Islet of Langerhans (tissue), 1 donor: ENCODE data around the gene IL18R1.
"Not testable (repeated sequence)": the region's sequence is repeated elsewhere in the genome, so short reads cannot be mapped to it uniquely, and the experiment has no call there.

Source experiments
- FAIRE-seq: peaks from one replicate; lab custom pipeline; 2011; peaks lifted over from hg19 to GRCh38; lab: Jason Lieb, UNC

The IL18R1 gene, protein sequence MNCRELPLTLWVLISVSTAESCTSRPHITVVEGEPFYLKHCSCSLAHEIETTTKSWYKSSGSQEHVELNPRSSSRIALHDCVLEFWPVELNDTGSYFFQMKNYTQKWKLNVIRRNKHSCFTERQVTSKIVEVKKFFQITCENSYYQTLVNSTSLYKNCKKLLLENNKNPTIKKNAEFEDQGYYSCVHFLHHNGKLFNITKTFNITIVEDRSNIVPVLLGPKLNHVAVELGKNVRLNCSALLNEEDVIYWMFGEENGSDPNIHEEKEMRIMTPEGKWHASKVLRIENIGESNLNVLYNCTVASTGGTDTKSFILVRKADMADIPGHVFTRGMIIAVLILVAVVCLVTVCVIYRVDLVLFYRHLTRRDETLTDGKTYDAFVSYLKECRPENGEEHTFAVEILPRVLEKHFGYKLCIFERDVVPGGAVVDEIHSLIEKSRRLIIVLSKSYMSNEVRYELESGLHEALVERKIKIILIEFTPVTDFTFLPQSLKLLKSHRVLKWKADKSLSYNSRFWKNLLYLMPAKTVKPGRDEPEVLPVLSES

DNA sequence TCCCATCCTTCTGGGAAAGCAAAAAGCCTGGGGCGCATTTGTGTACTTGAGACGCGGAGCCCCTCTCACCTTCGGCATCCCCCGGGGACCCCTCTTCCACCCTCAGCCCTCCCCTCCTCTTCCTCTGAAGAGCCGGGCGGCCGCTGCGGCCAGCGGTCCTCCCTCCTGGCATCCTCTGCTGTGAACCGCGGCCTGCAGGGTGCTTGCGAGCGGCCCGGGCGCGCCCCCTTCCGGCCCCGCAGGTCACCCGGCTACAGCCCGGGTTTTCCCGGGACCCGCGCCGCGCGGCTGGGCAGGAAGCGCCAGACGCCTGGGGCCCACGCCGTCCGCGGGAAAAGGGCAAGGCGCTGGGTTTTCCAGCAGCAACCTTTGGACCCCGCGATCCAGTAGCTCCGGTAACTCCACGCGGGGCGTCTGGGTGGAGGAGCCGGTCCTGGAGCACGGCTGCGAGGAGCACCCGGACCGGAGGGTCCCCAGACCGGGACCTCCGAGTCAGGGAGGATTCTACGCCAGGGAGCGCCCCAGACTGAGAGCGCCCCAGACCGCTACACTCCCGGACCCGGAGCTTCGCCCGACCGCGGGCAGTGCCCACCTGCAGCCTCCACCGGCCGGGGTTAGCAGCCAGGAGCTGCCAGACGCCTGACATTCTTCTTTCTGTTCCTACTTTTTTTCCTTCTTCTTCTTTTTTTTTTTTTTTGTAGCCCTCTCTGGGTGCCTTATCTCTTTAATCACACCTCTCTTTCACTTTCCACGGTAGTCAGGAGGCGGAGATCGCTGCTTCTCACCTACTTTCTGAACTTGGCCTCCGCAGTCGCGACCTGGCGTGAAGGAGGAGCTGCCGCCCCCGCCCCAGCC is at the start of gene IL18R1:
IL18R1 (plus strand) TSS at position 271 of the 855 bp plus-strand sequence. CDS start 6,865 bp downstream, outside the sequence.
- no peak for FAIRE-seq

DNA sequence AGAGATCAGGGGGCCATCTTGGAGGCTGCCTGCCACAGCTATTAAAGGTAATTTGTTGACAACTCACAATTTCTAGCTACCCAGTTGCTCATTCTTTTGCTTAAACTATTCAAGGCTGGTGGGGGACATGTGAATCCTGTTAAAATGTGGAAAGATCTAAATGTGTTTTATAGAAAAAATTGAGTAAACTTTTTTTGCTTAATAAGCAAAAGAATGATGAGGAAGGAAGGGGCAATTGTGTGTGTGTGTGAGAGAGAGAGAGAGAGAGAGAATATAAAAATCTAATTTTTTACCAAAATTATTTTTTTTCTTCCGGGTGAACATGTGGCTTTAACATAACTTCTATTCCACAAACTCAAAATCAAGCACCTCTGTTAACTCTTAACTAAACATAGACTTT is 49.5 kb upstream of the IL18R1 start:
- no peak for FAIRE-seq

DNA sequence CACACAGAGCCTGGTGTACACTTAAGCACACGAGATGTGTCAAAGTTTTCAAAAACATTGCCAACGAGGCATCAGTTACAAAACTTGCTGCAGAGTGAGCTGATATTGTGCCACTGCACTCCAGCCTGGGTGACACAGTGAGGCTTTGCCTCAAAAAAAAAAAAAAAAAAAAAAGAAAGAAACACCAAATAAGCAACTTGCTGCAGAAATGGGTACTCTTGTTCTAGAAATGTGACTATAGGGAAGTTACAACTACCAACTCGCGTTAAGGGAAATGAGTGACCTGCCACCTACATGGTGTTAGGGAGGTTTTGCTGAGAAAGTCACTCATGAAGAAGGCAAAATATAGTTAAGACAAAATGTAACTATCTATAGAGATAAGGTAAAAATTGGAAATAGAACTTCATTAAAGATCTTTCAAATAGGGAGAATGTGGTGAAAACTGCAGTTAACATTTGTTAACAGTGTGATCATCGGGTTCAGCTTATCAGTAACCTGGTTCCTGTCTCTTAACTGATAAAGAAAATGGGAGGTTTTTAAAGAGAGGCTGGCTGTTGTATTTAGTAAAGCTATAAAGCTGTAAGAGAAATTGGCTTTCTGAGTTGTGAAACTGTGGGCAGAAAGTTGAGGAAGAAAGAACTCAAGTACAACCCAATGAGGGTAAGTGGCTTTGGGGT is 44.5 kb upstream of the IL18R1 start, which contains the start of gene IL1RL1:
IL1RL1 (plus strand) TSS at position 600 of the 677 bp plus-strand sequence. CDS start 26,702 bp downstream, outside the sequence.
- FAIRE-seq: no peak

DNA sequence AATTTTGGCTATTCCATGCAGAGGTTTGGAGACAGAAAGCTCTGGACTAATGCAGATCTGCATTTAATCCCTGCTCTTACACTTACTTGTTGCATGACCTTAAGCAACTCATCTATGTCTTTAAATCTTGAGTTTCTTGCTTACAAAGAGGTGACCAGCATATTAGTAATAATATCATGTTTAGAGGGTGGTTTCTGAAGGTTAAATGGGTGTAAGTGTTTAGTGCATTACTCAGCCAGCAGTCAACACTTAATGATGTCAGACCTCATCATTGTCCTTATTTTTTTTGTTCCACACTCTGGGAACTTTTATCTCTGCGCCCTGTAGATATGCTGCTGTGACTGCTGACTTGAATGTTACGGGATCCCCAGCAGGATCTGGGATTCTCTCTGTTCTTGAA is 42.6 kb upstream of the IL18R1 start:
- FAIRE-seq: no peak

DNA sequence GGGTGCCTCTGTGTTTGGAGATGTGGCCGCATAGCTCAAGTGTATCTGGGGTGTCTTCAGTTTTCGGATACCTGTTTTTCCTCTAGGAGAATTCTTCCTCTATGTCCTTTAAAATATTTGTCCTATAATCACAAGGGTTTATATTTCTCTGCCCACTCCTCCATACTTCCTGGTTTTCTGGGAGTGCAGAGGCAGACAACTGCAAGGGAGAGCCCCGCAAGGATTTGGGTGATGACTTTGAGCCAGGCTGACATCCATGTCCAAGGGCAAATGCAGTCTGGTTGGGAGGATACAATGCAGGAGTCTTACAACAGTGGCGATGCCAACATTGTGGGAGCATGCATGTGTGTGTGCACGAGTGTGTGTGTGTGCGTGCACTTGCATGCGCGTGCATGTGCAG is 42.1 kb upstream of the IL18R1 start:
- no peak for FAIRE-seq

DNA sequence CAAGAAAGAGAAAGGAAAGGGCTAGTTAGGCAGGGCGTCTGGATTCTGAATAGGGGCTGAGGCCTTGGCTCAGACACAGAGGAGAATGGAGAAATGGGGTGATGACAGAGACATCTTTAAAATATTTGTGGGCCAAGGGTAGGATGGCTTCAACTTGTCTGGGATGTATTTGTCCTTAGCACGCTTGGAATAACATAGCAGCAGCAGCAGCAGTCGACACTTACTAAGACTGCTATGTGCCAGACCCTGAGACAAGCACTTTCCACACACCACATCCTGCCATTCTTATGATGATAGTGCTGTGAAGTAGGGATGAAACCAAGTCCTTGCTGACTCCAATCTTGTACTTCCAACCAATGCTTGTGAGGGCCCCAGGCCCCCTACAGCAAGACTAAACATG is 41.6 kb upstream of the IL18R1 start:
- no peak for FAIRE-seq

DNA sequence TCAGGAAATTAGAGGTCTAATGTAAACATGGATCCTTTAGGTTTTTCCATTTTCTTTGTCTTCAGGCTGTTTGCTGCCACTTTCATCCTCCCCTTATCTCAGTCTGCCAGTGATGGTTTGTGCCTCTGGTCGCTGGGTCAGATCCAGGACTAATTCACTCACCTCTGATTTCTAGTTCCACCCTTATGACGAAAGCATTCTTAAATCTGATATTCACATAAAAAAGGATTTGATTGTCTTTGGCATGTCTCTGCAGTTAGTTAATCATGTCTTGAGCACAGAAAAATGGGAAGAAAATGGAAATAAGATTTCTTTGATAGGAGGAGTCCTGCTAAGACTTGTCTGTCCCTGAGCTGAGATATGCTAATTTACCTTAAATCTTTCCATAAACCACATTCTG is 39.7 kb upstream of the IL18R1 start:
- FAIRE-seq: no peak

DNA sequence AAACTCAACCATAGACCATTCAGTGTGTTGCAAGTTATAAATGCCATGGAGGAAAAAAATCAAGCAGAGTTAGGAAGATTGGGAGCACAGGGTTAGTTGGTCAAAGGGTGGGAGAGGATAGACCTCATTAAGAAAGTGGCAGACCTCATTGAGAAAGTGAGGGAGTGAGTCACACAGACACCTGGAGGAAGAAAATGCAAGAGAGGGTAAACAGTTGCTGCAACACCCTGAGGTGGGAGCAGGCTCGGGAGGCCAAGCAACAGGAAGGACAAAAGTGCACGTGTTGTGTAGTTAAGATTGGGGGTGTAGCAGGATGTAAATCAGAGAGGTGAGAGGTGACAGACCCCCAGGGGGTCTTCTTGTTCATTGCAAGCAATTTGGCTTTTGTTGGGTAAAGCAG is 37.9 kb upstream of the IL18R1 start:
- FAIRE-seq: no peak

DNA sequence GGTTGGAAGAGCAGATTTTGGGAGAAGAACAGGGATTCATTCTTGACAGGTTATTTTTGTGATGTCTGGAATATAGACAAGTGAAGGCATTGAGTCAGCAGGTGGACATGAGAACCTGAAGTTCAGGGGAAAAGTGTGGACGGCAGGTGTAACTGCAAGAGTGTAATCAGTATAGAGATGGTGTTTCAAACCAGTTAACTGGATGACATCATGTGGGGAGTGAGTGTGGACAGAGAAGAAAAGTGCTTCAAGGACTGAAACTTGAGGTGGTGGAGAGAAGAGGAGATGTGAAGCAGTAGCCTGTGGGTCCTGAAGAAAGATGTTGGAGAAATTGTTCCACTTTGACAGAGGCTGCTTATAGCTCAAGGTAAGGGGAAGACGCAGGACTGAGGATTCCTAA is 37.2 kb upstream of the IL18R1 start:
- FAIRE-seq: no peak

DNA sequence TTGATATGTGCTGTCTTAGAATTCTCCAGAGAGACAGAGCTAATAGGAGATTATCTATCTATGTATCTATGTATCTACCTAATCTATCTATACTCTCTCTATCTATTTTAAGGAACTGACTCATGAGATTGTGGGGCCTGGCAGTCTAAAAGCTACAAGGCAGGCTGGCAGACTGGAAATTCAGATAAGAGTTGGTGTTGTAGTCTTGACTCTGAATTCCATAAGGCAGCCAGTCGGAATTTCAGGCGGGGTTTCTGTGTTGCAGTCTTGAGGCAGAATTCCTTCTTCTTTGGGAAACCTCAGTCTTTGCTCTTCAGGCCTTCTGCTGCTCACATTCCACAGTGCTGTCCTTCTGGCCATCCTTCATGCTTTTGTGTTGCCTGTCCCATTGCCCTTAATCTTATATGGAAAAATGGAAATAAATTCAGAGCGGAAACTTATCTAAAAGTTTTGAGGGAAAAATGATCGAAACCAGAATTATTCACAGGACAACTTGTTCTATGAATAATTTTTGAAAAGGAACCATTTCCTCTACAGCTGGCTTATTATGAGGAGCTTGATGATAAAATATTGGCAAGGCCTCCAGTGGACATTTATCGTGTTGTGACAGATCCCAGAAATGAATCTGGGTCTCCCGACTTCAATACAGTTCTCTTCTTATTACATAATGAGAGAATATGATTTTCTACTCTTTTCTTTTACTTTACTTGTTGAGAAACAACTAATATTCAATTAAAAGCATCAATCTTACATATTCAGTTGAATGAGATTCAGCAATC is 33.5 kb upstream of the IL18R1 start:
- no peak for FAIRE-seq

DNA sequence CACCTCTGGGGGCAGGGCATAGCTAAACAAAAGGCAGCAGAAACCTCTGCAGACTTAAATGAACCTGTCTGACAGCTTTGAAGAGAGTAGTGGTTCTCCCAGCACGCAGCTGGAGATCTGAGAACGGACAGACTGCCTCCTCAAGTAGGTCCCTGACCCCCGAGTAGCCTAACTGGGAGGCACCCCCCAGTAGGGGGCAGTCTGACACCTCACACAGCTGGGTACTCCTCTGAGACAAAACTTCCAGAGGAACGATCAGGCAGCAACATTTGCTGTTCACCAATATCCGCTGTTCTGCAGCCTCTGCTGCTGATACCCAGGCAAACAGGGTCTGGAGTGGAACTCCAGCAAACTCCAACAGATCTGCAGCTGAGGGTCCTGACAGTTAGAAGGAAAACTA is 30.7 kb upstream of the IL18R1 start:
- not testable (repeated sequence) for FAIRE-seq

DNA sequence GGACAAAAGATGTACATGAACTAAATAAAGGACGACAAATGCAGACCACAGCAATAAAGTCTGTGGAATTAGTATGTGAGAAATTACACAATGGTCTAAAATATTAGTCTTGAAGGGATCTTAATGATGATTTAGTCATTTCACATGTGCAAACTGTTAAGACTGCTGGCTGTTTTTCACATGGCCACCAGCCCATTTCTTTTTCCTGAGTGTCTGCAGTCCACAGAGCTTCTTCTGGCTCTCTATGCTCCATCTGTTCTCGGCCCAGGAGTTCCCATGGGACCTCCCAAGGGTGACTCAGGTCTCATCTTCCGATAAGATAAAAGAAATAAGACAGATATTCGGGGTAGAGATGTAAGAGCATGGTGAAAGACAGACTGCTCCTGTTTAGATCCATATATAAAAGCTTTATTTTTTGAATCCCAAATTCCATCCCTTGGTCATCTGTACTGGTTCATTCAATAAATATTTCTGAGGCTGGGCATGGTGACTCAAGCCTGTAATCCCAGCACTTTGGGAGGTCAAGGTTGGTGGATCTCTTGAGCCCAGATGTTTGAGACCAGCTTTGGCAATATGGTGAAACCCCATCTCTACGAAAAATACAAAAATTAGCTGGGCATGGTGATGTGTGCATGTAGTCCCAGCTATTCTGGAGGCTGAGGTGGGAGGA is 24.1 kb upstream of the IL18R1 start:
- FAIRE-seq: no peak

DNA sequence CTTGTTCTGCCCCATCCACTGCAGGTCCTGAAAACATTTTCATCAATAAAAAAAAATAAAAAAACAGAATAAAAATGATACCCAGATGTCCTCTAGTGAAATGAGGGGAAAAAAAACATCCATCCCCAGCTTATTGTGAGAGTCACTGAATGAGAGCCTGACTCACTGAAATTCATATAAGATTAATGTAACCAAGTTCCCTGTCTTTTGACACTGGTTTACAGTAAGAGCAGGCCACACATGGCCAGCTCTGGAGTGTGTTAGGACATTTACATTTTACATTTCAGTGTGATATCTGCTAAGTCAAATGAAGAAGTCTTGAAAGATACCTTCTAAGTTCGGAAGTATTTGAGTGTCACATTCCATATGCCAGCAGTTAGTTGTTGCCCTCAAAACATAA is 21.1 kb upstream of the IL18R1 start:
- no peak for FAIRE-seq

DNA sequence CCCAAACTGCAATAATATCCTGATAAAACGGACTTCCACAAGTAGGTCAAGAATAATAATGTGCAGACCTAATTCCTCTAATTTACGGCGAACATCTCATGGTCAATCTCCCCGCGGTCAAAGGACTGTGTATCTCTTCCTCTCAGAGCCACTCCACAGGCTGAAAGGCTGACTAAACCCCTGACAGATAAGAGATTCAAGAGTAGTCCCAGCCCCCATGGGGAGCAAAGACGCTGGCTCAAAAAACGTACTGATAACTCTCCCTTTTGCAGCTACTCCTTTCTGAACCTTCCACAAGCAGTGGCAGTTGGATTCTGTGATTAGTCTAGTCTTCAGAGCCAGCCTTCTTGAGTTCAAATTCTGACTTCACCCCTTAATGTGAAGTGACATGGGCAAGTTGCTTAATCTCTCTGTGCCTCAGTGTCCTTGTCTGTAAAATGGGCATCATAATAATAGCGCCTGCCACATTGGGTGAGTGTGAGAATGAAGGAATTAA is 19.7 kb upstream of the IL18R1 start:
- FAIRE-seq: no peak

DNA sequence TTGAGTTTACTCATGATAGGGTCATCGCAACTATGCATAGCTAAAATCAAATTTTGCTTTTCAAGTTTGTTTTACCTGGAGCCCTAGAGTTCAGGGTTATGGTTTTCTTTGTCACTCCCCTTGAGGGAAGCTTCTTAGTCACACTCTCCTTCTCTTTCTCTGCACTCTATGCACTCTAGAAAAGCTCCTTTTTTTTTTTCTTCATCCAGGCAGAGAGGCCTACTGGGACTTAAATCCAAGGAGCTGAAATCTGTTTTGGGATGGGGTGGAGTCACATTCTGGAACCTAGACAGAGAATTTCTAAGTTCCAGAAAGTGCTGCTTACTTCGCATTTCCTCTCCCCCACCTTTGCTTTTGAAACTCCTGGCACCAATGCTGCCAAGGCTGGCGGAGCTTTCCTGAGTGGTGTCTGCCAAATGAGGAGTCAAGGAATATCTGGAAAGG is 19.1 kb upstream of the IL18R1 start:
- no peak for FAIRE-seq

DNA sequence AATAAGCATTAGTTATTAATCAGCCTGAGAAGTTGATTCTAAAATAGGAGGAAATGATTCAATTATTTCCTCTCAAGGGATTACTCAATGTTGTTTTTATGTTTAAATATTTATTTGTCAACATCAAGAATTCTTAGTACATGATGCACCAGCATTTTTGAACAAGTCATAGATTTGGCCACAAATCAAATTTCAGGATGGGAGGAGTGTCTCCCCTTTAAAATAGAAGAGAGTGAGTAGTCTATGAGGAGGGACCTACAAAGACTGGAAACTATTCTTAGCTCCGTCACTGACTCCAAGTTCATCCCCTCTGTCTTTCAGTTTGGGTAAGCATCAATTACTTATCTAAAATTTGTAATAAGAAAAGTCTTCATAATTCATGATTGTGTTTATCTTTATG is 18.6 kb upstream of the IL18R1 start:
- FAIRE-seq: no peak

DNA sequence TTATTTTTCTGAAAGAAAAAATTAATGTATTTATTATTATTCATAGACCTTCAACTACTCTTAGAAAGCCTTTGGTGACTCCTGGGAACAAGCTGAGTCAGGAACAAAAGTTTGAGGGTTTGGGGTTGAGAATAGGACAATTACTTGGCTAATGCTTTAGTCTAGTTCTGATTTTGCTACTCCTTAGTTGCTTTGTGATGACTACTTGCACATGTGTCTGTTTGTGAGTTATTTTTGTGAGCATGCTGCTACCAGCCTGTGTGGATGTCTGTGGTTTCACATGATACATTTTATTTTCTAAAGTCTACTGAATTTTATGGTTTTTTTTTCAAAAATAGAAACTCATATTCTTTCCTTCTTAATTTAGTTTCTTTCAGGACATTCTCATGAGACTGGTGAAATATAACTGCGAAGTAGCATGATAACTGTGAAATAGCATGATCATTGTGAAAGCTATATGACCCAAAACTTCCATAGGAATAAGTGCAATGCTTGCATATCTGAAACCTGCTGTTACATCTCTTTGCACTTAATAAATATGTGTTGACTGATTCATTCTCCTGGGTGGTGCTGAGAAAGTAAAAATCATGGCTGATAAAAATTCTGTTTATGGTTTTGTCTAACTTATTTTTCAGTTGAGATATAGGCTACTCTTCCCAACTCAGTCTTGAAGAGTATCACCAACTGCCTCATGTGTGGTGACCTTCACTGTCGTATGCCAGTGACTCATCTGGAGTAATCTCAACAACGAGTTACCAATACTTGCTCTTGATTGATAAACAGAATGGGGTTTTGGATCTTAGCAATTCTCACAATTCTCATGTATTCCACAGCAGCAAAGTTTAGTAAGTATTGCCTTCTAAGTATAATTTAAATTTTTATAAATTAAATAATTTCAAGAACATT is 17.9 kb upstream of the IL18R1 start:
- FAIRE-seq: no peak

DNA sequence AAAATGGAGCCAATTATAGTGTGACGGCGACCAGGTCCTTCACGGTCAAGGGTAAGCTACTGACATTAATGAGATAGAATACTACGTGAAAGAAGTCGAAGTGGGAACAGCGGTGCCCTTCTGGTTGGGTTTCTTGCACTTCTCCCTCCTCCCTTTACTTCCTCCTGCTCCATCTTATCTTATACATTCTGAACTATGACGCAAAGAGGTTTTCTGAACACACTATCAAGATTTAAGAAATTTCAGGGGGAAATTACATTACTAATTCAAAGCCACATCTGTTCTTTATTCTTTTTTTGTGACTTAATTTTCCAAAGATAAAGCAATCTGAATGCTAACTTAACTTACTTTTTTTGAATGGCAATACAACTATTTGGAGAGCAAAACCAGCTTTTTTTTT is 14.8 kb upstream of the IL18R1 start:
- no peak for FAIRE-seq

DNA sequence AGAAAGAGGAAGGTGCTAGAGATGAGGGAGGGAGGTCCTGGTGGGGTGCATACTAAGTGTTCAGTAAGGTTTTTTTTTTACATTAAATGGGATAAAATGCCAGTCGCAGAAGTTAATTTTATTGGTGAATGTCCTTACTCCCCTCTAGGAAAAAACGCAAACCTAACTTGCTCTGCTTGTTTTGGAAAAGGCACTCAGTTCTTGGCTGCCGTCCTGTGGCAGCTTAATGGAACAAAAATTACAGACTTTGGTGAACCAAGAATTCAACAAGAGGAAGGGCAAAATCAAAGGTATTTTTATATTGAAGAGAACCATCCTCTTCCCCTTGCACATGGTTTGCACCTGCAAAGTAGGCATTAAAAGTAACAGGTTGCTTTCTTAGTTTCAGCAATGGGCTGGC is 12.7 kb upstream of the IL18R1 start:
- no peak for FAIRE-seq

DNA sequence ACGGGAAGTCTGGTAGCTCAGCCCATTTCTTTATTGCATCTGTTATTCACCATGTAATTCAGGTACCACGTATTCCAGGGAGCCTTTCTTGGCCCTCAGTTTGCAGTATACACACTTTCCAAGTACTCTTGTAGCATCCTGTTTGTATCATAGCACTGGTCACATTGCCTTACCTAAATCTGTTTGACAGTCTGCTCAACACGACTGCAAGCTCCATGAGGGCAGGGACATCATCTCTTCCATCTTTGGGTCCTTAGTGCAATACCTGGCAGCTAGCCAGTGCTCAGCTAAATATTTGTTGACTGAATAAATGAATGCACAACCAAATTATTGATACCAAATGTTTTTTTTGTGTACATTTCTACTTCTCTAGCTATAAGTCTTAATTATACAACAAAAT is 11.2 kb upstream of the IL18R1 start:
- no peak for FAIRE-seq
